Ovary (tissue), 3 donors: ENCODE measurements around the gene NR4A2.

Source experiments
- CTCF ChIP-seq, 3 donors: fragments of 450-650 bp in 2 of 3; fragments of 200-600 bp in 1 of 3; IDR thresholded peaks; one replicate each; pipeline versions ENCODE4 v1.5.1 to v1.8.0; 2016 to 2022; ENCODE audit warnings: antibody characterized with exemption in 3 of 3, mild to moderate bottlenecking in 1 of 3
- EP300 ChIP-seq: sonication (generic); formaldehyde crosslinking; IDR thresholded peaks from one replicate; pipeline ENCODE4 v1.6.1; 2017; ENCODE audit warnings: antibody characterized with exemption
- POLR2A ChIP-seq: fragments of 450-650 bp; IDR thresholded peaks from one replicate; pipeline ENCODE4 v1.6.1; 2017; ENCODE audit warnings: antibody characterized with exemption, mild to moderate bottlenecking, moderate library complexity
- donor health status: DM: no; HTN: no; CAD: no.

- TF ChIP-seq CTCF (IDR thresholded peaks at IDR 0.05) (no peak), EP300 (no peak), POLR2A (no peak)
These were observed 8.4 kb upstream of the NR4A2 start for GRCh38 chr2:156340804-156341451.
